DOHH2 (cell line): ENCODE data around the gene WDFY2.
A peak's percentile ranks its signal among the peaks of the same experiment; 100 is the strongest.

Experiments used
- H3F3A ChIP-seq: fragments of 200-600 bp; sonication (generic), shearing (Covaris generic); 2 replicates; pipeline ENCODE4 v1.6.0; 2016; ENCODE audit warnings: antibody characterized with exemption, mild to moderate bottlenecking; ENCODE audit not compliant: control insufficient read depth, insufficient read depth
- H3K27ac ChIP-seq: fragments of 200-600 bp; sonication (generic); 2 replicates; pipeline ENCODE4 v1.5.1; 2014; ENCODE audit warnings: low read depth, mild to moderate bottlenecking, low read length, moderate library complexity
- H3K27me3 ChIP-seq: fragments of 200-600 bp; sonication (generic); 2 replicates; pipeline ENCODE4 v1.6.1; 2014; ENCODE audit warnings: mild to moderate bottlenecking, low read length, mixed read lengths; ENCODE audit not compliant: control insufficient read depth
- H3K36me3 ChIP-seq: fragments of 200-600 bp; sonication (generic); 2 replicates; pipeline ENCODE4 v1.6.1; 2014; ENCODE audit warnings: mild to moderate bottlenecking, low read length, moderate library complexity, mixed read lengths; ENCODE audit not compliant: control insufficient read depth
- H3K4me1 ChIP-seq: fragments of 200-600 bp; sonication (generic); 2 replicates; pipeline ENCODE4 v1.6.1; 2014; ENCODE audit warnings: mild to moderate bottlenecking, low read length, mixed read lengths; ENCODE audit not compliant: control insufficient read depth
- H3K4me2 ChIP-seq: fragments of 200-600 bp; sonication (generic); 2 replicates; pipeline ENCODE4 v1.6.0; 2014; ENCODE audit warnings: mild to moderate bottlenecking, low read length, moderate library complexity
- H3K4me3 ChIP-seq: fragments of 200-600 bp; sonication (generic); 2 replicates; pipeline ENCODE4 v1.5.1; 2014; ENCODE audit warnings: mild to moderate bottlenecking, low read length, mixed read lengths
- H3K79me2 ChIP-seq: fragments of 200-600 bp; sonication (generic); 2 replicates; pipeline ENCODE4 v1.6.1; 2014; ENCODE audit warnings: mild to moderate bottlenecking, low read length, mixed read lengths; ENCODE audit not compliant: control insufficient read depth
- H3K9me2 ChIP-seq: fragments of 200-600 bp; sonication (generic); replicated peaks from 2 replicates; pipeline ENCODE4 v1.6.1; 2014; ENCODE audit warnings: mild to moderate bottlenecking, low read length, mixed read lengths; ENCODE audit not compliant: control insufficient read depth
- H3K9me3 ChIP-seq: fragments of 200-600 bp; sonication (generic); 2 replicates; pipeline ENCODE4 v1.6.1; 2014; ENCODE audit warnings: antibody characterized with exemption, low read length, mixed read lengths; ENCODE audit not compliant: control insufficient read depth, insufficient read depth
- H4K20me1 ChIP-seq: fragments of 200-600 bp; sonication (generic); 2 replicates; pipeline ENCODE4 v1.6.0; 2014; ENCODE audit warnings: low read depth, mild to moderate bottlenecking, antibody characterized with exemption, low read length, moderate library complexity; ENCODE audit not compliant: control insufficient read depth, insufficient read depth
- CTCF ChIP-seq: fragments of 200-600 bp; sonication (generic); IDR thresholded peaks from one replicate; pipeline ENCODE4 v1.5.1; 2014; ENCODE audit warnings: antibody characterized with exemption, mild to moderate bottlenecking, low read depth, low read length; ENCODE audit not compliant: poor library complexity, severe bottlenecking
- EZH2phosphoT487 ChIP-seq: fragments of 200-600 bp; sonication (generic); IDR thresholded peaks from 2 replicates; pipeline ENCODE4 v1.6.1; 2017; ENCODE audit warnings: borderline replicate concordance, mild to moderate bottlenecking, antibody characterized with exemption, low read length, moderate library complexity, mixed read lengths

The WDFY2 gene

GRCh38 chr13:51803422-51804294 is 219.4 kb downstream of the WDFY2 start, which contains the start of gene DHRS12:
TSS of gene DHRS12 (minus strand) at chr13:51804163. CDS start at chr13:51799659, 4,504 bp downstream.
- Histone ChIP-seq H3K4me3 (peak within 1 kb of the TSS; percentile 73), H3K9me2 (no peaks in the 10 kb centered on the region), H3K27me3 (no peaks in the 10 kb centered on the region), H3K79me2 (peaks cover 15% of the 10 kb centered on the region), H3K4me2 (peak within 1 kb of the TSS; percentile 86), H3K36me3 (peaks cover 3% of the 10 kb centered on the region; the same call in 1 of the 2 replicates), H4K20me1 (no peaks in the 10 kb centered on the region), H3K27ac (peak within 1 kb of the TSS; percentile 65), H3F3A (peaks cover 15% of the 10 kb centered on the region), H3K4me1 (peaks cover 36% of the 10 kb centered on the region), H3K9me3 (no peaks in the 10 kb centered on the region)
- TF ChIP-seq EZH2phosphoT487 (no peak), CTCF (peak; percentile 13)

GRCh38 chr13:51804295-51805172 is 220.3 kb downstream of the WDFY2 start:
- peaks cover 33% of the 10 kb centered on the region for H3K4me1 ChIP-seq
- peak overlapping the region; percentile 86 for H3K4me2 ChIP-seq
- no peaks in the 10 kb centered on the region for H3K9me3 ChIP-seq
- no peak for TF ChIP-seq CTCF
- TF ChIP-seq EZH2phosphoT487, result no peak
- H3K9me2 ChIP-seq, result no peaks in the 10 kb centered on the region
- peaks cover 3% of the 10 kb centered on the region; the same call in 1 of the 2 replicates for H3K36me3 ChIP-seq
- H3K79me2 ChIP-seq, result peaks cover 15% of the 10 kb centered on the region
- peak overlapping the region; percentile 73 for H3K4me3 ChIP-seq
- peaks cover 15% of the 10 kb centered on the region for H3F3A ChIP-seq
- H3K27ac ChIP-seq, result peak overlapping the region; percentile 65
- no peaks in the 10 kb centered on the region for H3K27me3 ChIP-seq
- no peaks in the 10 kb centered on the region for H4K20me1 ChIP-seq

- TF ChIP-seq CTCF, result no peak
- TF ChIP-seq EZH2phosphoT487, result no peak
- no peak overlapping the region for H3K27ac ChIP-seq
- no peaks in the 10 kb centered on the region for H3K9me2 ChIP-seq
- H3K36me3 ChIP-seq, result peaks cover 3% of the 10 kb centered on the region; the same call in 1 of the 2 replicates
- H4K20me1 ChIP-seq, result no peaks in the 10 kb centered on the region
- peak overlapping the region; percentile 73 for H3K4me3 ChIP-seq
- H3K4me2 ChIP-seq, result peak overlapping the region; percentile 86
- peaks cover 15% of the 10 kb centered on the region for H3K79me2 ChIP-seq
- H3F3A ChIP-seq, result peaks cover 15% of the 10 kb centered on the region
- no peaks in the 10 kb centered on the region for H3K9me3 ChIP-seq
- H3K27me3 ChIP-seq, result no peaks in the 10 kb centered on the region
- peaks cover 33% of the 10 kb centered on the region for H3K4me1 ChIP-seq
Measured at GRCh38 chr13:51805313-51805712, 221.1 kb downstream of the WDFY2 start.
